Measurements from ENCODE around the gene CEBPZ.

DNA sequence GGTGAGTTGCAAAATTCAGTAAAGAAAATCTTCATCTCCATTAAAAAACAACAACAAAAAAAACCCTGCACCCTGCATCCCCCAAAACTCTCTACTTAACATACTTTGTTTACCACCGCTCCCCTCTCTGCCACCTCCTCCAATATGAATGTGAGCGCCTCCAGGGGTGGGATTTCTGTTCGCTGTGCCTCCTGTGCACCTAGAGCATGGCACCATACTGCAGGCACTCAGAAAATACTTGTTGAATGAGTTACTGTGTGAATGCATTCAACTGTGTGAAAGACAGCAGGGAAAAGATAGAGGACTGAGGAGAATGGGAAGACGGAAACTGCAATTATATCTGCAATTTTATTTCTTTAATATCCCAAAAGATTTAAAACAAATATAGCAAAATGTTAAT is 4.5 kb downstream of the CEBPZ start:
- TF ChIP-seq CTCF (IDR thresholded peaks at IDR 0.05; ENCODE audit: borderline replicate concordance, extremely low read depth, low read length, poor library complexity, severe bottlenecking) (no peak), EZH2 (IDR thresholded peaks at IDR 0.05; ENCODE audit: borderline replicate concordance, low read depth, low read length, severe bottlenecking) (no peak)

All from DND-41 (cell line).